ENCODE results near the gene HES7.
A peak's percentile ranks its signal among the peaks of the same experiment; 100 is the strongest.
"Not testable (repeated sequence)": the region's sequence is repeated elsewhere in the genome, so short reads cannot be mapped to it uniquely, and the experiment has no call there.

Gene HES7

DNA sequence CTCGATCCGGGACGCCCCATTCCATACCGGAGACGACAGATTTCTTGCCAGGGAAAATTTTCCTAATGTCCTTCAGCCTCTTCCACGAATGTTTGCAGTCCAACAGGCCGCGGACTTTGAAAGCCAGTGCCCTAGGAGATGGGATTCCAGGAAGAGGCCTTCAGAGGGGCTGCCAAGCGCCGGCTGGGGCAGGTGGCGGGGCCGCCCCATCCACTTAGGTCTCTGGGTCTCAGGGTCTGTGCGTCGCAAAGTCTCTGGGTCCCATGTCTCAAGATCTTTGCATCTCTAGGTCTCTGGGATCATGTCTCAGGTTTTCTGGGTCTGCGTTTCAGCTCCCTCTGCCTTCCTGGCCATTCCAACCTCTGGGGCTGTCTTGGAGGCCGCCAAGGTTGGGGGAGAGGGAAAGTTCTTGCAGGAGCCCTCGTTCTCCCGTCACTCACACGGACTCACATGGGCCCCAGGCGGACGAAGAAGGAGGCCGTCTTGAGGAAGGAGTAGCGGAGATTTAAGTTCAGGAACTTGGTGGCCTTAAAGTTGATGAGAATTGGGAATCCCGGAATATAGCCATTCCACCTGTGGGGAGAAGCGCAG, 43.6 kb downstream of the HES7 start:
- TF ChIP-seq, protein P1, sequence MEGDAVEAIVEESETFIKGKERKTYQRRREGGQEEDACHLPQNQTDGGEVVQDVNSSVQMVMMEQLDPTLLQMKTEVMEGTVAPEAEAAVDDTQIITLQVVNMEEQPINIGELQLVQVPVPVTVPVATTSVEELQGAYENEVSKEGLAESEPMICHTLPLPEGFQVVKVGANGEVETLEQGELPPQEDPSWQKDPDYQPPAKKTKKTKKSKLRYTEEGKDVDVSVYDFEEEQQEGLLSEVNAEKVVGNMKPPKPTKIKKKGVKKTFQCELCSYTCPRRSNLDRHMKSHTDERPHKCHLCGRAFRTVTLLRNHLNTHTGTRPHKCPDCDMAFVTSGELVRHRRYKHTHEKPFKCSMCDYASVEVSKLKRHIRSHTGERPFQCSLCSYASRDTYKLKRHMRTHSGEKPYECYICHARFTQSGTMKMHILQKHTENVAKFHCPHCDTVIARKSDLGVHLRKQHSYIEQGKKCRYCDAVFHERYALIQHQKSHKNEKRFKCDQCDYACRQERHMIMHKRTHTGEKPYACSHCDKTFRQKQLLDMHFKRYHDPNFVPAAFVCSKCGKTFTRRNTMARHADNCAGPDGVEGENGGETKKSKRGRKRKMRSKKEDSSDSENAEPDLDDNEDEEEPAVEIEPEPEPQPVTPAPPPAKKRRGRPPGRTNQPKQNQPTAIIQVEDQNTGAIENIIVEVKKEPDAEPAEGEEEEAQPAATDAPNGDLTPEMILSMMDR (IDR thresholded peaks at IDR 0.05; ENCODE audit: low read length): no peak
- no peak for TF ChIP-seq EZH2 (IDR thresholded peaks at IDR 0.05; ENCODE audit: borderline replicate concordance, low read length)
- Histone ChIP-seq H3K27ac (ENCODE audit: low read depth, low read length, poor library complexity, severe bottlenecking) (no peak overlapping the region), H3K27me3 (ENCODE audit: insufficient read depth, low read length) (no peaks in the 10 kb centered on the region), H4K20me1 (ENCODE audit: insufficient read depth, low read length) (no peaks in the 10 kb centered on the region), H3F3A (ENCODE audit: insufficient read depth, low read length) (no peaks in the 10 kb centered on the region), H3K4me1 (ENCODE audit: insufficient read depth, low read length, severe bottlenecking) (peaks cover 7% of the 10 kb centered on the region), H3K4me2 (ENCODE audit: low read length) (peak overlapping the region; percentile 89), H3K36me3 (ENCODE audit: insufficient read depth, low read length) (no peaks in the 10 kb centered on the region; the same call in 1 of the 2 replicates), H2AFZ (ENCODE audit: low read length) (no peak overlapping the region), H3K9me3 (ENCODE audit: low read length) (no peaks in the 10 kb centered on the region), H3K4me3 (ENCODE audit: low read depth, low read length, poor library complexity, severe bottlenecking) (peak overlapping the region; percentile 71), H3K79me2 (ENCODE audit: insufficient read depth, low read length) (no peaks in the 10 kb centered on the region), H3K9ac (ENCODE audit: low read length) (peak overlapping the region; percentile 75; the same call in 1 of the 2 replicates), H3K9me2 (ENCODE audit: low read depth, low read length) (no peaks in the 10 kb centered on the region)

DNA sequence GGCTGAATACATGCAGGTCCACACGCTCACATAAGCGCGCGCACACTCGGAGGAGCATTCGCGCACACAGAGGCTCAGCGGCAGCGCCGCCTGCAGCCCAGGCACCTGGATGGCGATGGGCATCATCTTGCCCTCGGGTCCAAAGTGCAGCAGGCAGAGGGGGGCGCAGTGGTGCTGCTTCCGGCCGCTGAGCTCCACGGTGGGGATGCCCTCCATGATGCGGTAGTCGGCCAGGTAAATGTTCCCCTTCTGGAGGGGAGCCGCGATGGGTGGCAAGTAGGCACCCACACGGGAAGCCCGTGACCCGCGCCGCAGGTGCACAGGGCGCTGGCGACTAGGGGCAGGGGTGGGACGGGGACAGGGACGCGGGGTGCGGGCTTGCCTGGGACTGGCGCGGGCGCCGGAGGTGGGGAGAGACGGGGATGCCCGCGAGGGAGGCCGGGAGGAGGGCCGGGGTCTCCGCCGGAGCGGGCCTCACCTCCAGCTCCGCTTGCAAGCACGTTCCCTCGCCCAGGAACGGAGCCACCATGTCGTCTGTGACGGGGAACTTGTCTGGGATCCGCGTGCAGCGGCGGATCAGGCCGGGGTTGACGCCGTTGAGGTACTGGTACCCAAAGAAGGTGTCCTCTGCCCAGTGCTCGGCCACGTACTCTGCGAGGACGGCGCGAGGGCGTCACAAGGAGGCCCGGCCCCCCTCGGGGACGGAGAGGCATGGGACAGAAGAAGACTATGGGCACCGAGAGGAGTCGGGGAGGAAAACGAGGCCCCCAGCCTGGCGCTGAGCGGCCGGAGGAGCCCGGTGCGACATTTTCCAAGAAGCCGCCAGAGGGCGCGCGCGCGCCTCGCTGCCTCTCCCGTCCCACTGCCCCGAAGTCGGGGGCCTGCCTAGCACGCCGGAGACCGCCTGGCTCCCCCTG, 44.4 kb downstream of the HES7 start:
- TF ChIP-seq EZH2 (IDR thresholded peaks at IDR 0.05; ENCODE audit: borderline replicate concordance, low read length): no peak
- TF ChIP-seq, protein P1 (IDR thresholded peaks at IDR 0.05; ENCODE audit: low read length): peak; percentile 96
- Histone ChIP-seq H3K9me2 (ENCODE audit: low read depth, low read length) (no peaks in the 10 kb centered on the region), H3K4me1 (ENCODE audit: insufficient read depth, low read length, severe bottlenecking) (peaks cover 7% of the 10 kb centered on the region), H3F3A (ENCODE audit: insufficient read depth, low read length) (no peaks in the 10 kb centered on the region), H3K4me2 (ENCODE audit: low read length) (peak overlapping the region; percentile 89), H4K20me1 (ENCODE audit: insufficient read depth, low read length) (no peaks in the 10 kb centered on the region), H3K4me3 (ENCODE audit: low read depth, low read length, poor library complexity, severe bottlenecking) (peak overlapping the region; percentile 71), H3K27me3 (ENCODE audit: insufficient read depth, low read length) (no peaks in the 10 kb centered on the region), H2AFZ (ENCODE audit: low read length) (no peak overlapping the region), H3K36me3 (ENCODE audit: insufficient read depth, low read length) (no peaks in the 10 kb centered on the region; the same call in 1 of the 2 replicates), H3K9me3 (ENCODE audit: low read length) (no peaks in the 10 kb centered on the region), H3K9ac (ENCODE audit: low read length) (peak overlapping the region; percentile 75), H3K79me2 (ENCODE audit: insufficient read depth, low read length) (no peaks in the 10 kb centered on the region), H3K27ac (ENCODE audit: low read depth, low read length, poor library complexity, severe bottlenecking) (peak overlapping the region; percentile 4)

DNA sequence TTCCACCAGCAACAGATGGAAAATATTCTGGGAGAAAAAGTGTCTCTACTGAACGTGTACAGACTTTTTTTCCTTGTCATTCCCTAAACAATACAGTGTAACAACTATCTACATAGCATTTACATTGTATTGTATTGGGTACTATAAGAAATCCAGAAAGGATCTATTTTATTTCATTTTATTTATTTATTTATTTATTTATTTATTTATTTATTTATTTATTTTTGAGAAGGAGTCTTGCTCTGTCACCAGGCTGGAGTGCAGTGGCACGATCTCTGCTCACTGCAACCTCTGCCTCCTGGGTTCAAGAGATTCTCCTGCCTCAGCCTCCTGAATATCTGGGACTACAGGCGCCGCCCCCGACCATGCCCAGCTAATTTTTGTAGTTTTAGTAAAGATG, 46.0 kb downstream of the HES7 start:
- H3K27me3 ChIP-seq (ENCODE audit: insufficient read depth, low read length); H3K4me2 ChIP-seq (ENCODE audit: low read length); H3K9ac ChIP-seq (ENCODE audit: low read length): not testable (repeated sequence)

More for the DNA sequence above, 46.0 kb downstream of the HES7 start:
- H3K9me3 ChIP-seq (ENCODE audit: low read length); H3K9me2 ChIP-seq (ENCODE audit: low read depth, low read length); H2AFZ ChIP-seq (ENCODE audit: low read length); H3K4me1 ChIP-seq (ENCODE audit: insufficient read depth, low read length, severe bottlenecking); H3K36me3 ChIP-seq (ENCODE audit: insufficient read depth, low read length); H3K4me3 ChIP-seq (ENCODE audit: low read depth, low read length, poor library complexity, severe bottlenecking); H4K20me1 ChIP-seq (ENCODE audit: insufficient read depth, low read length); H3K27ac ChIP-seq (ENCODE audit: low read depth, low read length, poor library complexity, severe bottlenecking); H3K79me2 ChIP-seq (ENCODE audit: insufficient read depth, low read length); H3F3A ChIP-seq (ENCODE audit: insufficient read depth, low read length): not testable (repeated sequence)

Measured in OCI-LY1 (cell line).